ENCODE data around the gene HFE. TPM values are rescaled to one million over a fixed set of nuclear protein-coding genes. Genes with fewer than 3 reads are reported as not detected.
"Not testable (repeated sequence)": the region's sequence is repeated elsewhere in the genome, so short reads cannot be mapped to it uniquely, and the experiment has no call there.

The HFE gene, protein sequence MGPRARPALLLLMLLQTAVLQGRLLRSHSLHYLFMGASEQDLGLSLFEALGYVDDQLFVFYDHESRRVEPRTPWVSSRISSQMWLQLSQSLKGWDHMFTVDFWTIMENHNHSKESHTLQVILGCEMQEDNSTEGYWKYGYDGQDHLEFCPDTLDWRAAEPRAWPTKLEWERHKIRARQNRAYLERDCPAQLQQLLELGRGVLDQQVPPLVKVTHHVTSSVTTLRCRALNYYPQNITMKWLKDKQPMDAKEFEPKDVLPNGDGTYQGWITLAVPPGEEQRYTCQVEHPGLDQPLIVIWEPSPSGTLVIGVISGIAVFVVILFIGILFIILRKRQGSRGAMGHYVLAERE
- total RNA-seq = 1 to 10 TPM in 1 of 2 donors, under 1 TPM in 1; 0.23 to 2.1 TPM

DNA sequence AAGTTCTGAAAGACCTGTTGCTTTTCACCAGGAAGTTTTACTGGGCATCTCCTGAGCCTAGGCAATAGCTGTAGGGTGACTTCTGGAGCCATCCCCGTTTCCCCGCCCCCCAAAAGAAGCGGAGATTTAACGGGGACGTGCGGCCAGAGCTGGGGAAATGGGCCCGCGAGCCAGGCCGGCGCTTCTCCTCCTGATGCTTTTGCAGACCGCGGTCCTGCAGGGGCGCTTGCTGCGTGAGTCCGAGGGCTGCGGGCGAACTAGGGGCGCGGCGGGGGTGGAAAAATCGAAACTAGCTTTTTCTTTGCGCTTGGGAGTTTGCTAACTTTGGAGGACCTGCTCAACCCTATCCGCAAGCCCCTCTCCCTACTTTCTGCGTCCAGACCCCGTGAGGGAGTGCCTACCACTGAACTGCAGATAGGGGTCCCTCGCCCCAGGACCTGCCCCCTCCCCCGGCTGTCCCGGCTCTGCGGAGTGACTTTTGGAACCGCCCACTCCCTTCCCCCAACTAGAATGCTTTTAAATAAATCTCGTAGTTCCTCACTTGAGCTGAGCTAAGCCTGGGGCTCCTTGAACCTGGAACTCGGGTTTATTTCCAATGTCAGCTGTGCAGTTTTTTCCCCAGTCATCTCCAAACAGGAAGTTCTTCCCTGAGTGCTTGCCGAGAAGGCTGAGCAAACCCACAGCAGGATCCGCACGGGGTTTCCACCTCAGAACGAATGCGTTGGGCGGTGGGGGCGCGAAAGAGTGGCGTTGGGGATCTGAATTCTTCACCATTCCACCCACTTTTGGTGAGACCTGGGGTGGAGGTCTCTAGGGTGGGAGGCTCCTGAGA is at the start of gene HFE:
Gene HFE, plus strand, starts transcription at position 146 of the 832 bp plus-strand sequence. Its CDS starts 12 bp downstream, at position 158.
- no peaks in the 10 kb centered on the region for H3K36me3 Mint-ChIP-seq
- H3K9me3 Mint-ChIP-seq = no peaks in the 10 kb centered on the region
- H3K27ac Mint-ChIP-seq = peak within 1 kb of the TSS; percentile 77 to 78
- ATAC-seq = peak; percentile 54 to 63
- DNase-seq (ENCODE audit: low spot score in 2 of 2) = peak in 1 of 2 donors; percentile 18

DNA sequence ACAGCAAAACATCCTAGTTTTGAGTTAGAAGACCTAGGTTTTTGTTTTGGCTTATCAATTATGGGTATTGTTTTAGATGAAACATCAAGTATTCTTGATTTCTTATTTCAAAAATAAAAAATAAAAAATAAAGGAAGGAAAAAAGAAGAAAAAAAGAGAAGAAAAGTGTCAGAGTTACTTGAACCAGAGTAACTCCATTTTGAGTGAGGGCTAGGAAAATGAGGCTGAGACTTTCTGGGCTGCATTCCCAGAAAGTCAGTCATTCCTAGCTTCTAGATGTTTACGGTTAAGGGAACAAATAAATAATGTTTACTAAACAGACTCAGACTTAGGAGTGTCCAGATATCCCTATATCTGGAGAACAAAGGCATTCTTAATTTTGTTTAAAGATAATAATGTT is 45.3 kb upstream of the HFE start:
- no peak for DNase-seq (ENCODE audit: low spot score in 2 of 2)
- ATAC-seq = no peak
- H3K36me3 Mint-ChIP-seq = peaks cover 4 to 8% of the 10 kb centered on the region in 2 donors
- no peaks in the 10 kb centered on the region for H3K9me3 Mint-ChIP-seq
- H3K27ac Mint-ChIP-seq = peak overlapping the region in 1 of 2 donors; percentile 97

- H3K36me3 Mint-ChIP-seq = peaks cover 4 to 8% of the 10 kb centered on the region in 2 donors
- peak overlapping the region; percentile 97 to 100 for H3K27ac Mint-ChIP-seq
- DNase-seq (ENCODE audit: low spot score in 2 of 2) (peak; percentile 78 to 80), ATAC-seq (peak; percentile 75 to 78)
- no peaks in the 10 kb centered on the region for H3K9me3 Mint-ChIP-seq
Measured at GRCh38 chr6:26043384-26044139, 43.7 kb upstream of the HFE start.

GRCh38 chr6:26044140-26045064 is 42.8 kb upstream of the HFE start:
- Mint-ChIP-seq H3K27ac (peak overlapping the region; percentile 97 to 100), H3K9me3 (no peaks in the 10 kb centered on the region), H3K36me3 (peaks cover 4 to 8% of the 10 kb centered on the region in 2 donors)
- DNase-seq (ENCODE audit: low spot score in 2 of 2) (peak in 1 of 2 donors; percentile 53), ATAC-seq (peak in 1 of 2 donors; percentile 19)

- ATAC-seq (peak; percentile 58 to 69), DNase-seq (ENCODE audit: low spot score in 2 of 2) (peak; percentile 81 to 86)
- Mint-ChIP-seq H3K9me3 (no peaks in the 10 kb centered on the region), H3K27ac (peak overlapping the region; percentile 97 to 100), H3K36me3 (peaks cover 4 to 8% of the 10 kb centered on the region in 2 donors)
Measured at GRCh38 chr6:26045065-26045927, 41.9 kb upstream of the HFE start.

DNA sequence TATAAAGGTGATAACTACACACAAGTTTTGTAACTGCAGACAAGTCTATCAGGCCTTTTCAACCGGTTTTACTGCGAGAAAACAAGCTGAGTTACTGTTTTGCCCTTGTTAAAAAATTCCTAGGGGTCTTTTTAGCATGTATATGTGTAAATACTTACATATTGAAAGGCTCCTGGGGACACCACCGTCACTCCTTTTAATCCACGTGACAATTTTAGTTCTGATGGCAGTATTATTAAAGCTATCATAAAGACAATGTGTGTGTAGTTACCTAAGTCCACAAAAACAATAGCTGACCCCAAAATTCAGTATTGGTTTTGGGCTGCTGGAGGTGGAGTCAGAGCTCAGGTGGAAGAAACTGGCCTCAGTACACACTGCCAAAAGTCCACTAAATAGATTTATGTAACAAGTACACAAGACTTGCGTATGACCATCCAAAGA is 41.3 kb upstream of the HFE start:
- H3K27ac Mint-ChIP-seq = peak overlapping the region; percentile 97 to 100
- ATAC-seq (no peak), DNase-seq (ENCODE audit: low spot score in 2 of 2) (no peak)
- peaks cover 4 to 8% of the 10 kb centered on the region in 2 donors for H3K36me3 Mint-ChIP-seq
- H3K9me3 Mint-ChIP-seq = no peaks in the 10 kb centered on the region

DNA sequence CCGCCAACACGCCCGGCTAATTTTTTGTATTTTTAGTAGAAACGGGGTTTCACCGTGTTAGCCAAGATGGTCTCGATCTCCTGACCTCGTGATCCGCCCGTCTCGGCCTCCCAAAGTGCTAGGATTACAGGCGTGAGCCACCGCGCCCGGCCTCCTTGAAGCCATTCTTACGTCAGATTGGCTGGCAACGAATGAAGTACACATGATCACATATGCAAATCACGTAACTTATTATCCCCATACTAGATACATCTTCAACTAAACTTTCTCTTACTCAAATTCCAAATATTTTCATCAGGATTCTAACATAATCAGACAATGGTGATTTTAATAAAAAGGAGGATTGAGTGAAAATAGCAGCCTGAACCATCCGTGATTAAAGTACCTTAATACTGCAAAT is 39.9 kb upstream of the HFE start:
- H3K9me3 Mint-ChIP-seq; H3K27ac Mint-ChIP-seq; ATAC-seq; H3K36me3 Mint-ChIP-seq; DNase-seq (ENCODE audit: low spot score in 2 of 2): not testable (repeated sequence)

DNA sequence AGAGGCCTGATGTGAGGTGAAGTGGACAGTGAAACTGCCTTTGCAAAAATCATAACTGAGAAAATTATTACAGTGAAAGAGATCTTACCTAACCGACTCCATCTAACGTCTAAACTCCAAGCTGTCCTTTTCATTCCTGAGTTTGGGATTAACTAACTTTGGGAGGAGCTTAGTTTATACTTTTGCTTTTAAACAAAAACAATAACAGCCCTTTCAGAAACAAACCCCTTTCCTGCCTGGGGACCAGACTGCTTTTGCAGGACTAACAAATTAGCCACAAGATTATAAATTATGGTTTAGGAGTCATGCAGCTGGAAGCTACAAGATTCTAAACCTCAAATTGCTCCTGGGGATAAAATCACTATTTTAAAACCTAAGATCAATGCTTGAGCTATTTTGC is 38.6 kb upstream of the HFE start:
- DNase-seq (ENCODE audit: low spot score in 2 of 2) (no peak), ATAC-seq (no peak)
- peaks cover 4 to 8% of the 10 kb centered on the region in 2 donors for H3K36me3 Mint-ChIP-seq
- no peaks in the 10 kb centered on the region for H3K9me3 Mint-ChIP-seq
- no peak overlapping the region for H3K27ac Mint-ChIP-seq

GRCh38 chr6:26051665-26052310 is 35.4 kb upstream of the HFE start:
- H3K36me3 Mint-ChIP-seq = peaks cover 4 to 19% of the 10 kb centered on the region in 2 donors
- H3K27ac Mint-ChIP-seq = no peak overlapping the region
- ATAC-seq (no peak), DNase-seq (ENCODE audit: low spot score in 2 of 2) (no peak)
- no peaks in the 10 kb centered on the region for H3K9me3 Mint-ChIP-seq

DNA sequence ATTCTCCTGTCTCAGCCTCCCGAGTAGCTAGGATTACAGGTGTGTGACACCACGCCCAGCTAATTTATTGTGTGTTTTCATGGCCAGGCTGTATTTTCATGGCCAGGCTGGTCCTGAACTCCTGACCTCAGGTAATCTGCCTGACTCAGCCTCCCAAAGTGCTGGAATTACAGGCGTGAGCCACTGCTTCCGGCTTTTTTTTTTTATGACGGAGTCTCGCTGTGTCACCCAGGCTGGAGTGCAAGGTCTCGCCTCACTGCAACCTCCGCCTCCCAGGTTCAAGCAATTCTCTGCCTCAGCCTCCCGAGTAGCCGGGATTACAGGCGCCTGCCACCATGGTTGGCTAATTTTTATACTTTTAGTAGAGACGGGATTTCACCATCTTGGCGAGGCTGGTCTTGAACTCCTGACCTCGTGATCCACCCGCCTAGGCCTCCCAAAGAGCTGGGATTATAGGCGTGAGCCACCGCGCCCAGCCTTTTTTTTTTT is 34.4 kb upstream of the HFE start:
- peaks cover 4 to 19% of the 10 kb centered on the region in 2 donors for H3K36me3 Mint-ChIP-seq
- not testable (repeated sequence) for ATAC-seq; DNase-seq (ENCODE audit: low spot score in 2 of 2); H3K9me3 Mint-ChIP-seq
- H3K27ac Mint-ChIP-seq = peak overlapping the region; percentile 36 to 94

DNA sequence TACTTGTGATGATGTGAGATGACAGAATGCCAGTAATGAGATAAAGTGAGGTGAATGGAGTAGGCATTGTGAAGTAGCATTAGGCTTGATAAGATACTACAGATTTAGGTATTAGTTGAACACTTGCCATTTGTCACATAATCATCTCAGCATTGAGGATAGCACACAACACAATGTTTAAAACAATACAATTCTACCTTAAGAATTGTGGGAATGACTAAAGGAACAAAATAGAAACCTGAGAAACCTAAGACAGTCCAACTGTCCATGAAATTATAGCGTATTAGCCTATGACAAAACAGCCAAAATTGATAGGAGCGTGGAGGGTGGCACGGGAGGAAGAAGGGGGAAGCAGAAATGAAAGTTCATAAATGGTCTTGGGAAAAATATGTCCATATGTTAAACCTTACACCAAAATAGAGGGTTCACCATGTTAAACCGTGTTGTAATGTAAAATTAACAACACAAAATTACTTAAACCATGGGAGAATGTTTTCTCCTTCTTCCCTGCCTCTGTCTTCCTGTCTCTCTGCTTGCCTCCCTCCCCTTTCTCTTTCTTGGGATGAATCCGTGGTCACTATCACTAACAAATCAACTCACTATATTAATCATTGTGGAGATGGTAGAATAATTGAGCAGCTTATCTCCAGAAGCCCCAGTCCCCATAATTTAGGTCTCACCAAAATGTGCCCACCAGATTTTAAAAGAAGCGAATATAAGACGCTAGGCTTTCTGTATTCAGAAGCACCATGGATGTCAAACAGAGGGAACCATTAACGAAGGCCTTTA is 33.0 kb upstream of the HFE start:
- peaks cover 4 to 19% of the 10 kb centered on the region in 2 donors for H3K36me3 Mint-ChIP-seq
- no peak for ATAC-seq
- no peaks in the 10 kb centered on the region for H3K9me3 Mint-ChIP-seq
- peak overlapping the region; percentile 94 to 99 for H3K27ac Mint-ChIP-seq
- DNase-seq (ENCODE audit: low spot score in 2 of 2) = no peak

- peak; percentile 79 to 91 for DNase-seq (ENCODE audit: low spot score in 2 of 2)
- ATAC-seq = peak; percentile 75 to 76
- H3K36me3 Mint-ChIP-seq = peaks cover 4 to 19% of the 10 kb centered on the region in 2 donors
- H3K9me3 Mint-ChIP-seq = no peaks in the 10 kb centered on the region
- peak overlapping the region; percentile 94 to 99 for H3K27ac Mint-ChIP-seq
Measured at GRCh38 chr6:26054781-26055718, 32.2 kb upstream of the HFE start.

All from activated naive CD4-positive, alpha-beta T cell treated with anti-CD3 and anti-CD28 coated beads, Interleukin-2, amount 50 U/mL, for 72 hours (primary cell).